K562 (cell line): ENCODE results near the gene CD46. TPM values are rescaled to one million over a fixed set of nuclear protein-coding genes. Genes with fewer than 3 reads are reported as not detected.

Experiments used
- CBFA2T2 ChIP-seq: fragments of 450-650 bp; conservative IDR thresholded peaks from 2 replicates; pipeline ENCODE4 v1.6.1; 2017; ENCODE audit warnings: mild to moderate bottlenecking
- DACH1 ChIP-seq: fragments of 450-650 bp; IDR thresholded peaks from 2 replicates; pipeline ENCODE4 v1.6.1; 2018; ENCODE audit not compliant: partially characterized antibody
- DIDO1 ChIP-seq: fragments of 450-650 bp; IDR thresholded peaks from 2 replicates; pipeline ENCODE4 v1.6.1; 2016; ENCODE audit warnings: low read depth, missing biosample characterization, missing genetic modification characterization
- EHMT2 ChIP-seq: fragments of 450-650 bp; IDR thresholded peaks from 2 replicates; pipeline ENCODE4 v1.6.1; 2018; ENCODE audit warnings: antibody characterized with exemption
- EZH2 ChIP-seq: IDR thresholded peaks from 2 replicates; pipeline ENCODE4 v1.6.1; 2012; ENCODE audit warnings: low read depth, mild to moderate bottlenecking, inconsistent platforms, low read length, borderline replicate concordance
- KAT7 ChIP-seq: sonication (generic); formaldehyde crosslinking; IDR thresholded peaks from 2 replicates; pipeline ENCODE4 v1.8.0; 2022; ENCODE audit warnings: missing genetic modification reagents, mild to moderate bottlenecking, borderline replicate concordance
- MTF1 ChIP-seq: fragments of 250-450 bp; sonication (Bioruptor Pico); IDR thresholded peaks from 2 replicates; pipeline ENCODE4 v1.9.0; 2021; ENCODE audit warnings: moderate library complexity, mild to moderate bottlenecking, inconsistent platforms, borderline replicate concordance
- NR4A1 ChIP-seq, 2 experiments: fragments of 250-450 bp in 1 of 2; fragments of 450-650 bp in 1 of 2; sonication (Bioruptor Pico) in 1 of 2; IDR thresholded peaks; 2 replicates each; pipeline versions ENCODE4 v1.4.0 to v1.6.1; 2016 to 2020; ENCODE audit warnings: mild to moderate bottlenecking in 2 of 2, missing compliant biosample characterization in 1 of 2, missing genetic modification characterization in 1 of 2, moderate library complexity in 1 of 2
- RBM15 ChIP-seq: fragments of 200-400 bp; formaldehyde crosslinking; IDR thresholded peaks from 2 replicates; pipeline ENCODE4 v1.6.1; 2018; ENCODE audit warnings: mild to moderate bottlenecking, low read length, moderate library complexity; ENCODE audit not compliant: insufficient read depth
- REST ChIP-seq, 2 experiments: fragments of 450-650 bp; formaldehyde crosslinking in 1 of 2; IDR thresholded peaks; 2 replicates each; pipeline versions ENCODE4 v1.4.0 to v1.6.1; 2014 to 2020; ENCODE audit warnings: mild to moderate bottlenecking in 2 of 2, borderline replicate concordance in 1 of 2, low read depth in 1 of 2
- SIRT6 ChIP-seq: IDR thresholded peaks from one replicate; pipeline ENCODE4 v1.6.1; 2012; ENCODE audit warnings: low read depth, mild to moderate bottlenecking, control low read depth, inconsistent platforms, low read length, moderate library complexity
- SIX5 ChIP-seq, 2 experiments: IDR thresholded peaks; 2 replicates each; pipeline ENCODE4 v1.6.1; 2011; ENCODE audit warnings: low read length in 2 of 2, borderline replicate concordance in 1 of 2, low read depth in 1 of 2, mild to moderate bottlenecking in 1 of 2, moderate library complexity in 1 of 2; ENCODE audit not compliant: insufficient read depth in 1 of 2
- SLC30A9 ChIP-seq: fragments of 250-450 bp; sonication (Bioruptor Pico); IDR thresholded peaks from 2 replicates; pipeline ENCODE4 v1.8.0; 2022; ENCODE audit warnings: mild to moderate bottlenecking, moderate library complexity
- SMAD4 ChIP-seq: fragments of 250-450 bp; sonication (Bioruptor Pico); conservative IDR thresholded peaks from 2 replicates; pipeline ENCODE4 v1.8.0; 2021; ENCODE audit warnings: inconsistent platforms, mild to moderate bottlenecking, moderate library complexity
- SMARCE1 ChIP-seq: fragments of 450-650 bp; IDR thresholded peaks from 2 replicates; pipeline ENCODE4 v1.7.1; 2016; ENCODE audit warnings: mild to moderate bottlenecking
- SP2 ChIP-seq: IDR thresholded peaks from 2 replicates; pipeline ENCODE4 v1.6.1; 2011; ENCODE audit warnings: mild to moderate bottlenecking, low read depth, low read length, moderate library complexity; ENCODE audit not compliant: poor library complexity, severe bottlenecking; ENCODE audit errors: extremely low read depth
- SREBF2 ChIP-seq: sonication (generic); formaldehyde crosslinking; IDR thresholded peaks from 2 replicates; pipeline ENCODE4 v1.4.0; 2020; ENCODE audit warnings: mild to moderate bottlenecking, missing genetic modification reagents
- TCF15 ChIP-seq: fragments of 250-450 bp; sonication (Bioruptor Pico); IDR thresholded peaks from 2 replicates; pipeline ENCODE4 v1.8.0; 2022; ENCODE audit warnings: moderate library complexity, mild to moderate bottlenecking, inconsistent platforms
- ZNF444 ChIP-seq: fragments of 250-450 bp; sonication (Bioruptor Pico); IDR thresholded peaks from 2 replicates; pipeline ENCODE4 v1.4.0; 2020; ENCODE audit warnings: mild to moderate bottlenecking, moderate library complexity
- polyA plus RNA-seq, 8 experiments: library from polyadenylated mRNA; depleted of rRNA in 4 of 8; stranded (reverse) in 5 of 8; unstranded in 3 of 8; fragments of >200 nt; fragmentation: Nextera tagmentation in 2 of 8; fragmentation: Illumina TruSeq in 1 of 8; extraction: Ambion mirVana in 2 of 8; extraction: Trizol in 1 of 8; gene quantifications; 2 replicates each; pipeline versions ENCODE4 v1.2.1 to v1.2.3, GENCODE V29; 2011 to 2014; ENCODE audit warnings: inconsistent platforms in 1 of 8, missing spikeins in 1 of 8
- total RNA-seq, 7 experiments: library from RNA; depleted of rRNA in 6 of 7; stranded (reverse); fragments of >200 nt in 6 of 7; fragmentation: Illumina TruSeq in 2 of 7; extraction: Trizol in 2 of 7; gene quantifications; 2 replicates each; pipeline versions ENCODE4 v1.2.1 to v1.2.3, GENCODE V29; 2011 to 2021; ENCODE audit warnings: low replicate concordance in 1 of 7

Gene CD46
- total and polyA plus RNA-seq, 9 of the 15 experiments (the other 6 are each of a cell fraction or from before 2014, with no cell fraction given) = 87.9 to 374 (median 156) TPM

DNA sequence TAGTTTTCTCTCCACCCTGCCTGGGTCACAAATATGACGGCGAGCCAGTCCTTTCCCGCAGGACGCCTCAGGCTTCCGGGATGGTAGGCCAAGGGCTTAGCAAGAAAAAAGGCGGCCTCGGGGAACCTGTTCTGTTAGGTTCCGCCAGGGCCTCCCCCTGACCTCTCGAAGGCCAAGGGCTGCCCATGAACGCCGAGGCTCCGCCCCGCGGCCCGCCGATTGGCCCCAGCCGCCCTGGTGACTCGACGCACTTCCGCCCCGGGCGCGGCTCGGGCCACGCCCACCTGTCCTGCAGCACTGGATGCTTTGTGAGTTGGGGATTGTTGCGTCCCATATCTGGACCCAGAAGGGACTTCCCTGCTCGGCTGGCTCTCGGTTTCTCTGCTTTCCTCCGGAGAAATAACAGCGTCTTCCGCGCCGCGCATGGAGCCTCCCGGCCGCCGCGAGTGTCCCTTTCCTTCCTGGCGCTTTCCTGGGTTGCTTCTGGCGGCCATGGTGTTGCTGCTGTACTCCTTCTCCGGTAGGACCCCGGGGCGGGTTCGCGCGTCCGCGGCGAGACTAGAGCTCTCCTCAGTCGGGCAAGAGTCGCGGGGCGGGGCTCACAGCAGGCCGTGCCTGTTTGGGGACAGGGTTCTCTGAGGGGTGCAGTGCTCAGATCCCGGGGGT lies at the start of gene CD46 (continued):
- TF ChIP-seq REST (IDR thresholded peaks at IDR 0.05; ENCODE audit: borderline replicate concordance) (peak; percentile 87), REST (CRISPR knock-in tag; IDR thresholded peaks at IDR 0.05; ENCODE audit: low read depth) (peak; percentile 15; the same call in 1 of the 2 replicates), DIDO1 (tag) (no peak), ZNF444 (no peak), MTF1 (no peak), KAT7 (CRISPR knock-in tag) (peak; percentile 99), SP2 (no peak), SMARCE1 (no peak), EZH2 (no peak), DACH1 (no peak), TCF15 (CRISPR knock-in tag) (no peak), SREBF2 (no peak), SIX5 (IDR thresholded peaks at IDR 0.05; ENCODE audit: borderline replicate concordance in 1 of 2, insufficient read depth in 1 of 2, low read depth in 1 of 2, low read length in 2 of 2) (no peak), RBM15 (no peak), NR4A1 (CRISPR knock-in tag; IDR thresholded peaks at IDR 0.05) (no peak), NR4A1 (tag; IDR thresholded peaks at IDR 0.05) (no peak), SIRT6 (no peak), SLC30A9 (CRISPR knock-in tag) (no peak), CBFA2T2 (peak; percentile 43), EHMT2 (no peak), SMAD4 (CRISPR knock-in tag) (0 out of 2 replicates have a peak, but pooled peaks have one; percentile 75)
